ENCODE results near the gene CYB561A3. TPM values are rescaled to one million over a fixed set of nuclear protein-coding genes. Genes with fewer than 3 reads are reported as not detected.

Gene CYB561A3
- total RNA-seq, 1 experiment from 2014 or later: 80.3 TPM

- DNase-seq (ENCODE audit: low read depth, low spot score) (no peak), ATAC-seq (no peak)
- in situ Hi-C loops (cut with HindIII; ENCODE audit: low pct_unique_long_range_greater_than_20kb, low sequenced_read_pairs): no loop called here
- 0 out of 2 replicates have a peak, but pooled peaks cover 2% of the 10 kb centered on the region for H3K36me3 ChIP-seq (ENCODE audit: control insufficient read depth, insufficient read depth, low read length)
- H3K27ac ChIP-seq (ENCODE audit: low read length): no peak overlapping the region
- no peaks in the 10 kb centered on the region for H3K4me1 ChIP-seq (ENCODE audit: control insufficient read depth, insufficient read depth, low read length)
- no peak overlapping the region for H3K4me3 ChIP-seq (ENCODE audit: low read depth in 2 of 2, low read length in 2 of 2)
- CTCF ChIA-PET: no interaction called here
- H3K9me3 ChIP-seq (ENCODE audit: control insufficient read depth, insufficient read depth, low read depth, low read length): no peaks in the 10 kb centered on the region
- intact Hi-C loops (cut with micrococcal nuclease; ENCODE audit: unreplicated experiment): no loop called here
- H3K27me3 ChIP-seq (ENCODE audit: control insufficient read depth, insufficient read depth, low read length): no peaks in the 10 kb centered on the region
- BruUV-seq (replicated peaks): no TSS peak
- POLR2A ChIA-PET: no interaction called here
- no peak for TF ChIP-seq TCF7L2 (IDR thresholded peaks at IDR 0.05; ENCODE audit: low read depth, low read length)
- no peak for TF ChIP-seq POLR2AphosphoS5 (IDR thresholded peaks at IDR 0.05; ENCODE audit: low read depth, low read length)
- TF ChIP-seq, protein P1, sequence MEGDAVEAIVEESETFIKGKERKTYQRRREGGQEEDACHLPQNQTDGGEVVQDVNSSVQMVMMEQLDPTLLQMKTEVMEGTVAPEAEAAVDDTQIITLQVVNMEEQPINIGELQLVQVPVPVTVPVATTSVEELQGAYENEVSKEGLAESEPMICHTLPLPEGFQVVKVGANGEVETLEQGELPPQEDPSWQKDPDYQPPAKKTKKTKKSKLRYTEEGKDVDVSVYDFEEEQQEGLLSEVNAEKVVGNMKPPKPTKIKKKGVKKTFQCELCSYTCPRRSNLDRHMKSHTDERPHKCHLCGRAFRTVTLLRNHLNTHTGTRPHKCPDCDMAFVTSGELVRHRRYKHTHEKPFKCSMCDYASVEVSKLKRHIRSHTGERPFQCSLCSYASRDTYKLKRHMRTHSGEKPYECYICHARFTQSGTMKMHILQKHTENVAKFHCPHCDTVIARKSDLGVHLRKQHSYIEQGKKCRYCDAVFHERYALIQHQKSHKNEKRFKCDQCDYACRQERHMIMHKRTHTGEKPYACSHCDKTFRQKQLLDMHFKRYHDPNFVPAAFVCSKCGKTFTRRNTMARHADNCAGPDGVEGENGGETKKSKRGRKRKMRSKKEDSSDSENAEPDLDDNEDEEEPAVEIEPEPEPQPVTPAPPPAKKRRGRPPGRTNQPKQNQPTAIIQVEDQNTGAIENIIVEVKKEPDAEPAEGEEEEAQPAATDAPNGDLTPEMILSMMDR (IDR thresholded peaks at IDR 0.05): no peak
- TF ChIP-seq, protein P2, sequence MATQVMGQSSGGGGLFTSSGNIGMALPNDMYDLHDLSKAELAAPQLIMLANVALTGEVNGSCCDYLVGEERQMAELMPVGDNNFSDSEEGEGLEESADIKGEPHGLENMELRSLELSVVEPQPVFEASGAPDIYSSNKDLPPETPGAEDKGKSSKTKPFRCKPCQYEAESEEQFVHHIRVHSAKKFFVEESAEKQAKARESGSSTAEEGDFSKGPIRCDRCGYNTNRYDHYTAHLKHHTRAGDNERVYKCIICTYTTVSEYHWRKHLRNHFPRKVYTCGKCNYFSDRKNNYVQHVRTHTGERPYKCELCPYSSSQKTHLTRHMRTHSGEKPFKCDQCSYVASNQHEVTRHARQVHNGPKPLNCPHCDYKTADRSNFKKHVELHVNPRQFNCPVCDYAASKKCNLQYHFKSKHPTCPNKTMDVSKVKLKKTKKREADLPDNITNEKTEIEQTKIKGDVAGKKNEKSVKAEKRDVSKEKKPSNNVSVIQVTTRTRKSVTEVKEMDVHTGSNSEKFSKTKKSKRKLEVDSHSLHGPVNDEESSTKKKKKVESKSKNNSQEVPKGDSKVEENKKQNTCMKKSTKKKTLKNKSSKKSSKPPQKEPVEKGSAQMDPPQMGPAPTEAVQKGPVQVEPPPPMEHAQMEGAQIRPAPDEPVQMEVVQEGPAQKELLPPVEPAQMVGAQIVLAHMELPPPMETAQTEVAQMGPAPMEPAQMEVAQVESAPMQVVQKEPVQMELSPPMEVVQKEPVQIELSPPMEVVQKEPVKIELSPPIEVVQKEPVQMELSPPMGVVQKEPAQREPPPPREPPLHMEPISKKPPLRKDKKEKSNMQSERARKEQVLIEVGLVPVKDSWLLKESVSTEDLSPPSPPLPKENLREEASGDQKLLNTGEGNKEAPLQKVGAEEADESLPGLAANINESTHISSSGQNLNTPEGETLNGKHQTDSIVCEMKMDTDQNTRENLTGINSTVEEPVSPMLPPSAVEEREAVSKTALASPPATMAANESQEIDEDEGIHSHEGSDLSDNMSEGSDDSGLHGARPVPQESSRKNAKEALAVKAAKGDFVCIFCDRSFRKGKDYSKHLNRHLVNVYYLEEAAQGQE (IDR thresholded peaks at IDR 0.05; ENCODE audit: insufficient read depth in 1 of 2, low read depth in 2 of 2, low read length in 1 of 2): no peak
- TF ChIP-seq SIN3A (IDR thresholded peaks at IDR 0.05; ENCODE audit: borderline replicate concordance, insufficient read depth, low read depth, low read length): no peak
Observed at GRCh38 chr11:61352038-61352437, 9.6 kb downstream of the CYB561A3 start.

DNA sequence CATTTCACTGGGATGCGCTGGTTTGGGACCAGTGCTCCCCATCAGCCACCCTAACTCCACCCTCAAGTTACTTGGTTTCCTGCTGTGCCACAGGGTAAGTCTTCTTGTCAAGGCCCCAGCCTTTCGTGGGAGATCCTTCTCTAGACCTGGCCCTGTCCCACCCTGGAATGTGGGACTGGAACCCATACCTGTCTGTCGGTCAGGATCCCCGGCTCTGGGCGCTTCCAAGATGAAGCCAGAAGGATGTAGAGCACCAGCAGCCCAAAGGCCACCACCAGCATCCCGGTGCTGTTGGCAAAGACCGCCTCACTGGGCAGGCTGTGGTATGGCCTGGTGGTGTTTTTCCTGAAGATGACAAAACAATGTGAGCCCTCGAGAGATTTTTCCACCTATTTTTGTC lies 10.9 kb downstream of the CYB561A3 start:
- BruUV-seq (replicated peaks): no TSS peak
- in situ Hi-C loops (cut with HindIII; ENCODE audit: low pct_unique_long_range_greater_than_20kb, low sequenced_read_pairs): no loop called here
- CTCF ChIA-PET: no interaction called here
- Histone ChIP-seq H3K36me3 (ENCODE audit: control insufficient read depth, insufficient read depth, low read length) (0 out of 2 replicates have a peak, but pooled peaks cover 2% of the 10 kb centered on the region), H3K9me3 (ENCODE audit: control insufficient read depth, insufficient read depth, low read depth, low read length) (no peaks in the 10 kb centered on the region), H3K27me3 (ENCODE audit: control insufficient read depth, insufficient read depth, low read length) (no peaks in the 10 kb centered on the region), H3K4me1 (ENCODE audit: control insufficient read depth, insufficient read depth, low read length) (no peaks in the 10 kb centered on the region), H3K4me3 (ENCODE audit: low read depth in 2 of 2, low read length in 2 of 2) (no peak overlapping the region), H3K27ac (ENCODE audit: low read length) (no peak overlapping the region)
- DNase-seq (ENCODE audit: low read depth, low spot score) (no peak), ATAC-seq (no peak)
- POLR2A ChIA-PET: no interaction called here
- TF ChIP-seq, protein P2 (IDR thresholded peaks at IDR 0.05; ENCODE audit: insufficient read depth in 1 of 2, low read depth in 2 of 2, low read length in 1 of 2): no peak
- TF ChIP-seq, protein P1 (IDR thresholded peaks at IDR 0.05): no peak
- TF ChIP-seq POLR2AphosphoS5 (IDR thresholded peaks at IDR 0.05; ENCODE audit: low read depth, low read length) (no peak), SIN3A (IDR thresholded peaks at IDR 0.05; ENCODE audit: borderline replicate concordance, insufficient read depth, low read depth, low read length) (no peak), TCF7L2 (IDR thresholded peaks at IDR 0.05; ENCODE audit: low read depth, low read length) (no peak)
- intact Hi-C loops (cut with micrococcal nuclease; ENCODE audit: unreplicated experiment): no loop called here
